Stimulated activated naive CD4-positive, alpha-beta T cell treated with Interleukin-2 at 50 U/mL for 16 hours (primary cell): Measurements from ENCODE around the gene TRAPPC8.

Source experiments
- DNase-seq: peaks from one replicate; lab custom pipeline; 2025; lab: John Stamatoyannopoulos, UW

Gene TRAPPC8

DNA sequence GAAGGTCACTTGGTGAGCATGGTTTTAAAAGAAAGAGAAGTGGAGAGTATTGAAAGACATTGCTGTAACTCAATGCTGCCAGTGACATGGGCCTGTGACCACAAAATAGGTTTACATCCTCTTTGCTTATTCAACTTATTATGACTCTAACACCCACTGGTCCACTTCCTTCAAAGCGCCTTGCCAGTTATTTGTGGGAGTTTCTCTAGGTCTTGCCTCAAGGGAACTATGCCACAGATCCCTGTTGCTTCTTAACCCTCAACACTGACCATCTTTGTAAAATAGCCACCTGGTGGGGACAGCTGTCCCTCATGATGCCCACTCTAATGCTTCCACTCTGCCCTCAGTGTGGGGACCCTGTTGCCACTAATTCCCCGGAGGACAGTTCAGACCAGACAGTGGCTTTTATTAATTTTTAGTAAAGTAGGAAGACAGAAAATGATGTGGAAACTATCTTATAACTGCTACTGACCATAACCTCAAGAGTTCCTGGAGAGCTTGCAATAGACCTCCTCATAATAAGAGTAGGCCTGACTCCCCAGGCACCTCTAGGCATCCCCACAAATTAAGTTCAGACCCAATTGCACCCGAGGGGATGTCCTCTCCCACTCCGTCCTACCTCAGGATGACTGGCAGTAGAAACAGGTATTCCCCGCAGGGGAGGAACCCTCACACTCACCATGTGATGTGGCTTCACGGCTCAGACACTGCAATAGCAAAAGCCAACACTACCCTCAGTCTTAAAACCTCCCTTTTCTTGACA is 150.9 kb downstream of the TRAPPC8 start:
- DNase-seq: no peak

GRCh38 chr18:31789409-31789808 is 153.5 kb downstream of the TRAPPC8 start:
- DNase-seq: no peak

DNA sequence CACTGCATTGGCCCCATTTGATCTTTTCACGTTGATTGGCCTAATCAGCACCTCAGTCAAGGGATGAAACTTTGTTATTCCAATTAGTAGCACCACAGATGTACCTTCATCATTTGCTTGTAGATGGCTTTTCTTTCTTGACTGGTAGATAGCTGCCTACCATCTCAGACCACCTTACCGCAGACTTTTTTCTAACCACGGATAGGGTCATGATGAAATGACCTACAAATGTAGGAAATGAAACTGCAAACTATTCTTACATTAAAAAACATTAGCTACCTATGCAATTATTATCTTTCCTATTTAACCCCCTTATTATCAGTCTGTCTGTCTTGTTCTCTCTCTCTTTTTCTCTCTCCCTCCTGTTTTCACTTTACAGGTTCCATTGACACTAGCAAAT is 159.9 kb downstream of the TRAPPC8 start:
- no peak for DNase-seq
